Endothelial cell of umbilical vein (primary cell): ENCODE measurements around the gene PIP4K2C. TPM values are rescaled to one million over a fixed set of nuclear protein-coding genes. Genes with fewer than 3 reads are reported as not detected.
"Not testable (repeated sequence)": the region's sequence is repeated elsewhere in the genome, so short reads cannot be mapped to it uniquely, and the experiment has no call there.

Experiments used
- BruUV-seq: library from RNA; stranded (reverse); fragments of 400-500 nt; replicated peaks from 2 replicates; lab custom pipeline; 2021; lab: Mats Ljungman, UMichigan
- CTCF ChIA-PET: fragments of 300-600, 350-600 bp; sonication (Branson Sonifier 250); formaldehyde crosslinking; loops from one replicate; lab custom pipeline; 2021; ENCODE audit warnings: antibody characterized with exemption, inconsistent platforms; lab: Charles Lee
- POLR2A ChIA-PET: fragments of 300-600, 350-600 bp; sonication (Branson Sonifier 250); formaldehyde crosslinking; loops from one replicate; lab custom pipeline; 2021; ENCODE audit warnings: antibody characterized with exemption, inconsistent platforms; lab: Charles Lee
- DNase-seq: peaks from one replicate; pipeline ENCODE4 v3.0.0-alpha.2; 2011; ENCODE audit warnings: low read depth, low spot score
- FAIRE-seq: peaks from 2 replicates; lab custom pipeline; 2011; peaks lifted over from hg19 to GRCh38; lab: Jason Lieb, UNC
- H2AFZ ChIP-seq: 2 replicates; pipeline ENCODE4 v1.6.0; 2012; ENCODE audit warnings: low read depth, low read length, control low read depth, inconsistent platforms
- H3K27ac ChIP-seq: 2 replicates; pipeline ENCODE4 v1.5.1; 2011; ENCODE audit warnings: low read depth, mild to moderate bottlenecking, control low read depth, low read length, moderate library complexity; ENCODE audit not compliant: insufficient read depth
- H3K27me3 ChIP-seq, 2 experiments: 2 replicates each; pipeline versions ENCODE4 v1.6.0 to v1.6.1; 2011; ENCODE audit warnings: low read length in 2 of 2, mixed read lengths in 1 of 2; ENCODE audit not compliant: control insufficient read depth in 2 of 2, insufficient read depth in 2 of 2
- H3K36me3 ChIP-seq, 2 experiments: 2 replicates in 1 of 2; 3 replicates in 1 of 2; pipeline ENCODE4 v1.5.1; 2011; ENCODE audit warnings: low read length in 2 of 2, mild to moderate bottlenecking in 1 of 2, moderate library complexity in 1 of 2; ENCODE audit not compliant: control insufficient read depth in 2 of 2, insufficient read depth in 2 of 2; ENCODE audit errors: extremely low read depth in 1 of 2
- H3K4me1 ChIP-seq: 3 replicates; pipeline ENCODE4 v1.5.1; 2011; ENCODE audit warnings: mild to moderate bottlenecking, low read length; ENCODE audit not compliant: control insufficient read depth, insufficient read depth; ENCODE audit errors: extremely low read depth
- H3K4me2 ChIP-seq: 2 replicates; pipeline ENCODE4 v1.6.1; 2011; ENCODE audit warnings: low read length, control low read depth, mixed read lengths; ENCODE audit not compliant: insufficient read depth
- H3K4me3 ChIP-seq, 3 experiments: fragments of 200-600 bp in 1 of 3; sonication (generic), shearing (Covaris generic) in 1 of 3; replicated peaks in 1 of 3; 2 replicates each; pipeline ENCODE4 v1.5.1; 2011 to 2016; ENCODE audit warnings: control low read depth in 3 of 3, low read length in 3 of 3, mild to moderate bottlenecking in 2 of 3, inconsistent platforms in 1 of 3, low read depth in 1 of 3, moderate library complexity in 1 of 3; ENCODE audit not compliant: insufficient read depth in 1 of 3
- H3K79me2 ChIP-seq: 2 replicates; pipeline ENCODE4 v1.6.0; 2012; ENCODE audit warnings: low read length, inconsistent platforms; ENCODE audit not compliant: control insufficient read depth, insufficient read depth
- H3K9ac ChIP-seq: replicated peaks from 2 replicates; pipeline ENCODE3; 2011; ENCODE audit warnings: low read length, control low read depth; ENCODE audit not compliant: insufficient read depth; ENCODE audit errors: extremely low read depth
- H3K9me1 ChIP-seq: replicated peaks from 3 replicates; pipeline ENCODE4 v1.6.0; 2011; ENCODE audit warnings: mild to moderate bottlenecking, low read length; ENCODE audit not compliant: control insufficient read depth, insufficient read depth; ENCODE audit errors: extremely low read depth
- H3K9me3 ChIP-seq: replicated peaks from 2 replicates; pipeline ENCODE4 v1.5.1; 2012; ENCODE audit warnings: low read length, inconsistent platforms; ENCODE audit not compliant: control insufficient read depth, insufficient read depth
- H4K20me1 ChIP-seq: replicated peaks from 2 replicates; pipeline ENCODE3; 2011; ENCODE audit warnings: mild to moderate bottlenecking, low read length; ENCODE audit not compliant: control insufficient read depth, insufficient read depth; ENCODE audit errors: extremely low read depth
- EZH2 ChIP-seq: IDR thresholded peaks from 2 replicates; pipeline ENCODE4 v1.6.1; 2012; ENCODE audit warnings: borderline replicate concordance, low read depth, mild to moderate bottlenecking, moderate library complexity, low read length, inconsistent platforms; ENCODE audit not compliant: severe bottlenecking
- FOS ChIP-seq: IDR thresholded peaks from 2 replicates; pipeline ENCODE4 v1.6.1; 2011; ENCODE audit warnings: mild to moderate bottlenecking, low read length, moderate library complexity, borderline replicate concordance; ENCODE audit not compliant: insufficient read depth
- GATA2 ChIP-seq: IDR thresholded peaks from 2 replicates; pipeline ENCODE4 v1.7.0; 2011; ENCODE audit warnings: low read depth, mild to moderate bottlenecking, moderate library complexity, mixed read lengths, low read length; ENCODE audit not compliant: insufficient read length, insufficient read depth
- JUN ChIP-seq: IDR thresholded peaks from 2 replicates; pipeline ENCODE4 v1.6.1; 2011; ENCODE audit warnings: borderline replicate concordance, low read depth; ENCODE audit not compliant: insufficient read length, insufficient read depth
- MAX ChIP-seq: IDR thresholded peaks from 2 replicates; pipeline ENCODE4 v1.6.1; 2011; ENCODE audit not compliant: insufficient read depth, insufficient read length
- MYC ChIP-seq: IDR thresholded peaks from one replicate; pipeline ENCODE4 v1.6.1; 2011; ENCODE audit warnings: mild to moderate bottlenecking, low read depth, low read length
- POLR2A ChIP-seq: IDR thresholded peaks from 2 replicates; pipeline ENCODE4 v1.6.1; 2012; ENCODE audit warnings: low read depth, mild to moderate bottlenecking, control low read depth, low read length
- POLR2AphosphoS5 ChIP-seq: IDR thresholded peaks from 2 replicates; pipeline ENCODE4 v1.6.1; 2012; ENCODE audit warnings: low read depth, mild to moderate bottlenecking, control low read depth, low read length, moderate library complexity; ENCODE audit not compliant: insufficient read depth
- dilution Hi-C: fragments of 300-500 bp; cut with MboI; formaldehyde crosslinking; loops from one replicate; pipeline ENCODE4 v1.15.0; 2019; ENCODE audit warnings: low sequenced_read_pairs; ENCODE audit not compliant: extremely low pct_ligation_motif_present
- intact Hi-C: fragments of 100-400 bp; cut with micrococcal nuclease; formaldehyde crosslinking; loops from one replicate; pipeline ENCODE4 v1.10.0; 2022
- polyA plus RNA-seq, 4 experiments: library from polyadenylated mRNA; depleted of rRNA in 3 of 4; stranded (reverse) in 3 of 4; unstranded in 1 of 4; fragments of >200 nt; gene quantifications; 2 replicates each; pipeline versions ENCODE4 v1.2.1 to v1.2.3, GENCODE V29; 2011 to 2012; ENCODE audit warnings: missing spikeins in 1 of 4
- total RNA-seq: library from RNA; stranded (reverse); gene quantifications from 2 replicates; pipeline ENCODE4 v1.2.3, GENCODE V29; 2021
- TF ChIP-seq, protein P1 (sequence below), 2 donors: IDR thresholded peaks; 1 replicate in 1 of 2; 2 replicates in 1 of 2; pipeline ENCODE4 v1.5.1; 2011; ENCODE audit warnings: low read length in 2 of 2, mild to moderate bottlenecking in 2 of 2, moderate library complexity in 2 of 2, control low read depth in 1 of 2, inconsistent platforms in 1 of 2, low read depth in 1 of 2; ENCODE audit not compliant: insufficient read depth in 1 of 2; ENCODE audit errors: extremely low read depth in 1 of 2

PIP4K2C gene
- total and polyA plus RNA-seq, 2 donors (not counting 3 experiments of a cell fraction or from before 2014, with no cell fraction given), result 10.5 to 11.5 TPM

DNA sequence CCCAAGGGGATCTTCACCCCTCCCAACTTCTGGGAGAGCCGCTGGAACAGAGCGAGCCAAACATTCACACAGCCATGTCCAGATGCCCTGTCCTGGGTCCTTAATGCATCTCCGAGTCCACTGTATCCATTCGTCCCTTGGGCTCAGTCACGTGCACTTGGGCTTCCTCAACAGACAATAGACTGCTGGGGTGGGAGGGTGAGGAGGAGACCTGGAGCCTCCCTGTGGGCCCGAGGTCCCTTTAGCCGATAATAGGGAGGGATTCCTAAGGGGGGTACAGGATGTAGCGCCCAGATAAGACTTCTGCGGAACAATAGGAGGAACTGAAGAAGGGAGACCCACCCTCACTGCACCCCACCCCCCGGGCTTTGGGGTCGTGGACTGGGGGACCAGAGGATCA lies 26.9 kb downstream of the PIP4K2C start:
- H4K20me1 ChIP-seq, result no peaks in the 10 kb centered on the region
- BruUV-seq, result no TSS peak
- H3K27ac ChIP-seq, result no peak overlapping the region
- H3K4me2 ChIP-seq, result no peak overlapping the region
- no peaks in the 10 kb centered on the region for H3K79me2 ChIP-seq
- FAIRE-seq (no peak), DNase-seq (no peak)
- CTCF ChIA-PET, result no interaction called here
- intact Hi-C loops (no loop called here), dilution Hi-C loops (no loop called here)
- no peaks in the 10 kb centered on the region for H3K9me1 ChIP-seq
- no peaks in the 10 kb centered on the region for H3K9me3 ChIP-seq
- no peak overlapping the region for H3K4me3 ChIP-seq
- no peak overlapping the region for H3K9ac ChIP-seq
- peaks cover 5% of the 10 kb centered on the region for H3K4me1 ChIP-seq
- no peaks in the 10 kb centered on the region for H3K36me3 ChIP-seq
- no peak overlapping the region for H2AFZ ChIP-seq
- POLR2A ChIA-PET, result no interaction called here
- peaks cover 42 to 46% of the 10 kb centered on the region in 2 experiments for H3K27me3 ChIP-seq
- TF ChIP-seq, protein P1, sequence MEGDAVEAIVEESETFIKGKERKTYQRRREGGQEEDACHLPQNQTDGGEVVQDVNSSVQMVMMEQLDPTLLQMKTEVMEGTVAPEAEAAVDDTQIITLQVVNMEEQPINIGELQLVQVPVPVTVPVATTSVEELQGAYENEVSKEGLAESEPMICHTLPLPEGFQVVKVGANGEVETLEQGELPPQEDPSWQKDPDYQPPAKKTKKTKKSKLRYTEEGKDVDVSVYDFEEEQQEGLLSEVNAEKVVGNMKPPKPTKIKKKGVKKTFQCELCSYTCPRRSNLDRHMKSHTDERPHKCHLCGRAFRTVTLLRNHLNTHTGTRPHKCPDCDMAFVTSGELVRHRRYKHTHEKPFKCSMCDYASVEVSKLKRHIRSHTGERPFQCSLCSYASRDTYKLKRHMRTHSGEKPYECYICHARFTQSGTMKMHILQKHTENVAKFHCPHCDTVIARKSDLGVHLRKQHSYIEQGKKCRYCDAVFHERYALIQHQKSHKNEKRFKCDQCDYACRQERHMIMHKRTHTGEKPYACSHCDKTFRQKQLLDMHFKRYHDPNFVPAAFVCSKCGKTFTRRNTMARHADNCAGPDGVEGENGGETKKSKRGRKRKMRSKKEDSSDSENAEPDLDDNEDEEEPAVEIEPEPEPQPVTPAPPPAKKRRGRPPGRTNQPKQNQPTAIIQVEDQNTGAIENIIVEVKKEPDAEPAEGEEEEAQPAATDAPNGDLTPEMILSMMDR (IDR thresholded peaks at IDR 0.05; ENCODE audit: extremely low read depth in 1 of 2, insufficient read depth in 1 of 2, low read depth in 1 of 2, low read length in 2 of 2), result no peak
- TF ChIP-seq FOS (no peak), JUN (no peak), POLR2AphosphoS5 (no peak), MYC (no peak), POLR2A (no peak), MAX (no peak), EZH2 (no peak), GATA2 (no peak)

- H3K4me2 ChIP-seq, FAIRE-seq, H2AFZ ChIP-seq, H3K4me1 ChIP-seq, DNase-seq, H3K36me3 ChIP-seq, H3K9me3 ChIP-seq, H3K9me1 ChIP-seq, BruUV-seq, H3K79me2 ChIP-seq, H3K4me3 ChIP-seq, intact Hi-C loops, H3K9ac ChIP-seq, POLR2A ChIA-PET, H4K20me1 ChIP-seq, dilution Hi-C loops, H3K27ac ChIP-seq: not testable (repeated sequence)
- CTCF ChIA-PET, result interaction anchor here (3.4 kb wide), 1 partner anchor 35 kb away, joined by 113 read pairs; no protein-coding TSS in a partner anchor
- H3K27me3 ChIP-seq, result peaks cover 47 to 48% of the 10 kb centered on the region in 2 experiments
These were observed 27.4 kb downstream of the PIP4K2C start for GRCh38 chr12:57618431-57618830.
